GM12878 (cell line): ENCODE results near the gene FAM98C. TPM values are rescaled to one million over a fixed set of nuclear protein-coding genes. Genes with fewer than 3 reads are reported as not detected.

Source experiments
- ATAC-seq: fragments of 200-7000 bp; cut with Tn5 transposase; 3 replicates; pipeline ENCODE4 v1.9.1; 2020; ENCODE audit warnings: mild to moderate bottlenecking, moderate library complexity
- BruUV-seq: library from RNA; stranded (reverse); fragments of 400-500 nt; replicated peaks from 2 replicates; lab custom pipeline; 2021; lab: Mats Ljungman, UMichigan
- CTCF ChIA-PET: fragments of 300-600 bp; sonication (Branson Sonifier 250); formaldehyde crosslinking; extraction: SDS; loops from one replicate; lab custom pipeline; 2021; ENCODE audit warnings: inconsistent platforms; lab: Yijun Ruan, JAX
- POLR2A ChIA-PET: fragments of 350-600 bp; formaldehyde crosslinking; extraction: SDS; loops from one replicate; lab custom pipeline; 2021; ENCODE audit warnings: inconsistent platforms; lab: Charles Lee
- RAD21 ChIA-PET: fragments of 300-600 bp; sonication (Branson Sonifier 250); formaldehyde crosslinking; loops from one replicate; lab custom pipeline; 2023; ENCODE audit warnings: antibody characterized with exemption; ENCODE audit not compliant: unreplicated experiment; lab: Charles Lee
- SMC1A ChIA-PET: fragments of 300-600 bp; sonication (Branson Sonifier 250); formaldehyde crosslinking; loops from one replicate; lab custom pipeline; 2023; ENCODE audit not compliant: unreplicated experiment, uncharacterized antibody; lab: Charles Lee
- DNase-seq: peaks from one replicate; pipeline ENCODE4 v3.0.0-alpha.2; 2011; ENCODE audit warnings: low read depth, low spot score
- FAIRE-seq: peaks from 3 replicates; lab custom pipeline; 2011; peaks lifted over from hg19 to GRCh38; lab: Jason Lieb, UNC
- H2AFZ ChIP-seq: 2 replicates; pipeline ENCODE4 v1.6.0; 2011; ENCODE audit warnings: low read depth, low read length, control low read depth; ENCODE audit not compliant: control insufficient read depth
- H3K27ac ChIP-seq: 2 replicates; pipeline ENCODE4 v1.5.1; 2011; ENCODE audit warnings: control low read depth; ENCODE audit not compliant: control insufficient read depth, insufficient read depth
- H3K27me3 ChIP-seq, 2 experiments: replicated peaks in 1 of 2; 2 replicates each; pipeline versions ENCODE4 v1.6.0 to v1.6.1; 2011; ENCODE audit warnings: low read length in 1 of 2; ENCODE audit not compliant: control insufficient read depth in 2 of 2, insufficient read depth in 2 of 2
- H3K36me3 ChIP-seq, 2 experiments: 2 replicates each; pipeline ENCODE4 v1.5.1; 2011; ENCODE audit warnings: low read length in 1 of 2; ENCODE audit not compliant: control insufficient read depth in 2 of 2, insufficient read depth in 2 of 2
- H3K4me1 ChIP-seq: 2 replicates; pipeline ENCODE4 v1.6.1; 2011; ENCODE audit warnings: mild to moderate bottlenecking, low read length, moderate library complexity, mixed read lengths; ENCODE audit not compliant: control insufficient read depth, insufficient read depth
- H3K4me2 ChIP-seq: 2 replicates; pipeline ENCODE4 v1.6.0; 2011; ENCODE audit warnings: control low read depth; ENCODE audit not compliant: control insufficient read depth, insufficient read depth
- H3K4me3 ChIP-seq: fragments of 200-600 bp; sonication (generic); 2 replicates; pipeline ENCODE4 v1.5.1; 2016
- H3K79me2 ChIP-seq: 2 replicates; pipeline ENCODE4 v1.6.0; 2011; ENCODE audit warnings: low read length; ENCODE audit not compliant: control insufficient read depth, insufficient read depth
- H3K9ac ChIP-seq: 2 replicates; pipeline ENCODE4 v1.8.0; 2011; ENCODE audit warnings: low read length, control low read depth, mixed read lengths; ENCODE audit not compliant: control insufficient read depth, insufficient read depth
- H3K9me3 ChIP-seq: replicated peaks from 3 replicates; pipeline ENCODE4 v1.5.1; 2011; ENCODE audit warnings: mild to moderate bottlenecking, low read length; ENCODE audit not compliant: control insufficient read depth, insufficient read depth
- H4K20me1 ChIP-seq: 2 replicates; pipeline ENCODE4 v1.6.0; 2011; ENCODE audit not compliant: control insufficient read depth, insufficient read depth
- EZH2 ChIP-seq: IDR thresholded peaks from 2 replicates; pipeline ENCODE4 v1.6.1; 2012; ENCODE audit warnings: low read depth, mild to moderate bottlenecking, control low read depth, inconsistent platforms, low read length, borderline replicate concordance; ENCODE audit not compliant: control insufficient read depth
- HDAC2 ChIP-seq: fragments of 200-600 bp; sonication (generic); IDR thresholded peaks from 2 replicates; pipeline ENCODE4 v1.6.1; 2017
- IKZF2 ChIP-seq, 2 experiments: fragments of 450-650 bp; IDR thresholded peaks; 2 replicates each; pipeline ENCODE4 v1.6.1; 2017; ENCODE audit warnings: mild to moderate bottlenecking in 2 of 2, moderate library complexity in 2 of 2
- NFXL1 ChIP-seq: fragments of 450-650 bp; IDR thresholded peaks from 2 replicates; pipeline ENCODE4 v1.6.1; 2017; ENCODE audit warnings: antibody characterized with exemption, mild to moderate bottlenecking, borderline replicate concordance
- NFYB ChIP-seq: IDR thresholded peaks from 2 replicates; pipeline ENCODE4 v1.6.1; 2011; ENCODE audit warnings: low read depth, mild to moderate bottlenecking, low read length, improper control_type of control experiment, moderate library complexity; ENCODE audit not compliant: insufficient read depth
- NR2C1 ChIP-seq: fragments of 450-650 bp; IDR thresholded peaks from 2 replicates; pipeline ENCODE4 v1.6.1; 2017; ENCODE audit warnings: antibody characterized with exemption, mild to moderate bottlenecking, moderate library complexity
- POLR2A ChIP-seq: IDR thresholded peaks from 2 replicates; pipeline ENCODE4 v1.6.1; 2011; ENCODE audit warnings: low read depth, mild to moderate bottlenecking, low read length
- POU2F2 ChIP-seq: IDR thresholded peaks from 3 replicates; pipeline ENCODE4 v1.6.1; 2011; ENCODE audit warnings: low read depth, mild to moderate bottlenecking, low read length, borderline replicate concordance
- RELA ChIP-seq: fragments of 450-650 bp; IDR thresholded peaks from 2 replicates; pipeline ENCODE4 v1.8.0; 2014; ENCODE audit warnings: borderline replicate concordance; ENCODE audit not compliant: partially characterized antibody
- SMAD1 ChIP-seq: fragments of 450-650 bp; IDR thresholded peaks from 2 replicates; pipeline ENCODE4 v1.6.1; 2018; ENCODE audit warnings: mild to moderate bottlenecking, low read depth; ENCODE audit not compliant: partially characterized antibody
- YBX1 ChIP-seq: fragments of 450-650 bp; IDR thresholded peaks from 2 replicates; pipeline ENCODE4 v1.6.1; 2016; ENCODE audit warnings: antibody characterized with exemption
- ZNF207 ChIP-seq: fragments of 450-650 bp; IDR thresholded peaks from 2 replicates; pipeline ENCODE4 v1.6.1; 2014; ENCODE audit warnings: antibody characterized with exemption, mild to moderate bottlenecking, borderline replicate concordance
- ZZZ3 ChIP-seq: IDR thresholded peaks from 2 replicates; pipeline ENCODE4 v1.6.1; 2011; ENCODE audit warnings: low read depth; ENCODE audit not compliant: control insufficient read depth, insufficient read length
- WGBS: methylation state at CpG from one replicate; pipeline ENCODE4 v1.1.6; 2016; ENCODE audit warnings: low lambda C conversion rate; ENCODE audit not compliant: insufficient replicate concordance, insufficient coverage; ENCODE audit errors: missing lambda C conversion rate; 5-methylcytosine and 5-hydroxymethylcytosine counted together
- in situ Hi-C: fragments of 300-500 bp; cut with MboI; formaldehyde crosslinking; loops from 9 replicates; pipeline ENCODE4 v1.14.3; 2018; ENCODE audit warnings: mixed read lengths
- intact Hi-C: fragments of 100-400 bp; cut with micrococcal nuclease; formaldehyde crosslinking; loops from one replicate; pipeline ENCODE4 v1.14.2; 2022; ENCODE audit not compliant: unreplicated experiment
- polyA plus RNA-seq, 11 experiments: library from polyadenylated mRNA; depleted of rRNA in 4 of 11; unstranded in 6 of 11; stranded (reverse) in 5 of 11; fragments of >200 nt; fragmentation: Nextera tagmentation in 4 of 11; fragmentation: Illumina TruSeq in 1 of 11; extraction: Ambion mirVana in 4 of 11; extraction: Trizol in 1 of 11; gene quantifications; 1 replicate in 1 of 11; 2 replicates in 10 of 11; pipeline versions ENCODE4 v1.2.1 to v1.2.3, GENCODE V29; 2011 to 2016; ENCODE audit warnings: inconsistent platforms in 2 of 11, missing spikeins in 2 of 11, low read depth in 1 of 11
- total RNA-seq, 4 experiments: library from RNA; depleted of rRNA in 3 of 4; stranded (reverse); fragments of >200 nt in 3 of 4; fragmentation: Illumina TruSeq in 1 of 4; extraction: Trizol in 1 of 4; gene quantifications; 2 replicates each; pipeline versions ENCODE4 v1.2.1 to v1.2.3, GENCODE V29; 2013 to 2021
- TF ChIP-seq, protein P1 (sequence below): fragments of 150-350 bp; IDR thresholded peaks from 2 replicates; pipeline ENCODE4 v1.6.1; 2014; ENCODE audit warnings: mild to moderate bottlenecking, low read depth, low read length
- TF ChIP-seq, protein P2 (sequence below): fragments of 450-650 bp; IDR thresholded peaks from 2 replicates; pipeline ENCODE4 v1.6.1; 2017; ENCODE audit warnings: mild to moderate bottlenecking, moderate library complexity

Gene FAM98C
- total and polyA plus RNA-seq, 10 of the 15 experiments (the other 5 are each of a cell fraction or from before 2014, with no cell fraction given): 1.4 to 17.2 (median 9.5) TPM

- H3K4me2 ChIP-seq: no peak overlapping the region
- POLR2A ChIA-PET: no interaction called here
- RAD21 ChIA-PET: no interaction called here
- no peaks in the 10 kb centered on the region for H3K79me2 ChIP-seq
- WGBS: 41% methylated on average over 8 of the region's 8 CpGs
- no peak overlapping the region for H3K9ac ChIP-seq
- no peaks in the 10 kb centered on the region for H3K36me3 ChIP-seq
- no peak for FAIRE-seq
- in situ Hi-C loops: no loop called here
- no TSS peak for BruUV-seq
- no peak overlapping the region for H3K27ac ChIP-seq
- no peak for DNase-seq
- SMC1A ChIA-PET: no interaction called here
- TF ChIP-seq IKZF2 (IDR thresholded peaks at IDR 0.05): no peak
- no peak for TF ChIP-seq NFXL1
- no peak for TF ChIP-seq POU2F2
- no peak for TF ChIP-seq SMAD1
- no peak for TF ChIP-seq ZNF207
- no peak for TF ChIP-seq EZH2
- TF ChIP-seq, protein P1, sequence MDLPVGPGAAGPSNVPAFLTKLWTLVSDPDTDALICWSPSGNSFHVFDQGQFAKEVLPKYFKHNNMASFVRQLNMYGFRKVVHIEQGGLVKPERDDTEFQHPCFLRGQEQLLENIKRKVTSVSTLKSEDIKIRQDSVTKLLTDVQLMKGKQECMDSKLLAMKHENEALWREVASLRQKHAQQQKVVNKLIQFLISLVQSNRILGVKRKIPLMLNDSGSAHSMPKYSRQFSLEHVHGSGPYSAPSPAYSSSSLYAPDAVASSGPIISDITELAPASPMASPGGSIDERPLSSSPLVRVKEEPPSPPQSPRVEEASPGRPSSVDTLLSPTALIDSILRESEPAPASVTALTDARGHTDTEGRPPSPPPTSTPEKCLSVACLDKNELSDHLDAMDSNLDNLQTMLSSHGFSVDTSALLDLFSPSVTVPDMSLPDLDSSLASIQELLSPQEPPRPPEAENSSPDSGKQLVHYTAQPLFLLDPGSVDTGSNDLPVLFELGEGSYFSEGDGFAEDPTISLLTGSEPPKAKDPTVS: no peak
- TF ChIP-seq, all 136 proteins: peak for 0
- H3K4me1 ChIP-seq: no peaks in the 10 kb centered on the region
- H3K27me3 ChIP-seq: no peaks in the 10 kb centered on the region
- H2AFZ ChIP-seq: no peak overlapping the region
- no peaks in the 10 kb centered on the region for H4K20me1 ChIP-seq
- CTCF ChIA-PET: no interaction called here
- no peak overlapping the region for H3K4me3 ChIP-seq
- no peaks in the 10 kb centered on the region for H3K9me3 ChIP-seq
- no peak for ATAC-seq
- intact Hi-C loops: no loop called here
These were observed 48.1 kb downstream of the FAM98C start for GRCh38 chr19:38451036-38451435.

GRCh38 chr19:38451629-38452028, 48.7 kb downstream of the FAM98C start:
- Histone ChIP-seq H3K4me3 (no peak overlapping the region), H3K9ac (no peak overlapping the region), H2AFZ (no peak overlapping the region), H3K4me1 (no peaks in the 10 kb centered on the region), H4K20me1 (no peaks in the 10 kb centered on the region), H3K4me2 (no peak overlapping the region), H3K27me3 (no peaks in the 10 kb centered on the region), H3K9me3 (no peaks in the 10 kb centered on the region), H3K36me3 (no peaks in the 10 kb centered on the region), H3K27ac (no peak overlapping the region), H3K79me2 (no peaks in the 10 kb centered on the region)
- ChIA-PET CTCF (no interaction called here), RAD21 (no interaction called here), POLR2A (no interaction called here), SMC1A (no interaction called here)
- intact Hi-C loops (no loop called here), in situ Hi-C loops (no loop called here)
- 51% methylated on average over 9 of the region's 9 CpGs for WGBS
- FAIRE-seq: no peak
- ATAC-seq: no peak
- TF ChIP-seq YBX1 (no peak), POLR2A (no peak), NFYB (no peak), ZZZ3 (no peak), HDAC2 (no peak), RELA (no peak), NR2C1 (no peak)
- TF ChIP-seq, protein P2, sequence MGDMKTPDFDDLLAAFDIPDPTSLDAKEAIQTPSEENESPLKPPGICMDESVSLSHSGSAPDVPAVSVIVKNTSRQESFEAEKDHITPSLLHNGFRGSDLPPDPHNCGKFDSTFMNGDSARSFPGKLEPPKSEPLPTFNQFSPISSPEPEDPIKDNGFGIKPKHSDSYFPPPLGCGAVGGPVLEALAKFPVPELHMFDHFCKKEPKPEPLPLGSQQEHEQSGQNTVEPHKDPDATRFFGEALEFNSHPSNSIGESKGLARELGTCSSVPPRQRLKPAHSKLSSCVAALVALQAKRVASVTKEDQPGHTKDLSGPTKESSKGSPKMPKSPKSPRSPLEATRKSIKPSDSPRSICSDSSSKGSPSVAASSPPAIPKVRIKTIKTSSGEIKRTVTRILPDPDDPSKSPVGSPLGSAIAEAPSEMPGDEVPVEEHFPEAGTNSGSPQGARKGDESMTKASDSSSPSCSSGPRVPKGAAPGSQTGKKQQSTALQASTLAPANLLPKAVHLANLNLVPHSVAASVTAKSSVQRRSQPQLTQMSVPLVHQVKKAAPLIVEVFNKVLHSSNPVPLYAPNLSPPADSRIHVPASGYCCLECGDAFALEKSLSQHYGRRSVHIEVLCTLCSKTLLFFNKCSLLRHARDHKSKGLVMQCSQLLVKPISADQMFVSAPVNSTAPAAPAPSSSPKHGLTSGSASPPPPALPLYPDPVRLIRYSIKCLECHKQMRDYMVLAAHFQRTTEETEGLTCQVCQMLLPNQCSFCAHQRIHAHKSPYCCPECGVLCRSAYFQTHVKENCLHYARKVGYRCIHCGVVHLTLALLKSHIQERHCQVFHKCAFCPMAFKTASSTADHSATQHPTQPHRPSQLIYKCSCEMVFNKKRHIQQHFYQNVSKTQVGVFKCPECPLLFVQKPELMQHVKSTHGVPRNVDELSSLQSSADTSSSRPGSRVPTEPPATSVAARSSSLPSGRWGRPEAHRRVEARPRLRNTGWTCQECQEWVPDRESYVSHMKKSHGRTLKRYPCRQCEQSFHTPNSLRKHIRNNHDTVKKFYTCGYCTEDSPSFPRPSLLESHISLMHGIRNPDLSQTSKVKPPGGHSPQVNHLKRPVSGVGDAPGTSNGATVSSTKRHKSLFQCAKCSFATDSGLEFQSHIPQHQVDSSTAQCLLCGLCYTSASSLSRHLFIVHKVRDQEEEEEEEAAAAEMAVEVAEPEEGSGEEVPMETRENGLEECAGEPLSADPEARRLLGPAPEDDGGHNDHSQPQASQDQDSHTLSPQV: no peak
- no TSS peak for BruUV-seq
- no peak for DNase-seq
